HL-60 (cell line): ENCODE results near the gene TBC1D20.

ENCODE experiments used
- DNase-seq, 2 experiments: peaks; one replicate each; pipeline ENCODE4 v3.0.0-alpha.2; 2010 to 2020; ENCODE audit warnings: low read depth in 1 of 2, low spot score in 1 of 2
- H3K27ac ChIP-seq: fragments of 250-450 bp; sonication (Bioruptor Pico); replicated peaks from 2 replicates; pipeline ENCODE4 v1.5.1; 2020; ENCODE audit warnings: mild to moderate bottlenecking, moderate library complexity
- H3K27me3 ChIP-seq: fragments of 250-450 bp; sonication (Bioruptor Pico); 2 replicates; pipeline ENCODE4 v1.5.1; 2021; ENCODE audit warnings: mild to moderate bottlenecking, moderate library complexity; ENCODE audit not compliant: insufficient read depth, poor library complexity, severe bottlenecking
- H3K4me3 ChIP-seq: replicated peaks from 2 replicates; pipeline ENCODE4 v1.5.1; 2011; ENCODE audit warnings: mild to moderate bottlenecking, control low read depth, low read length; ENCODE audit not compliant: insufficient read depth
- CTCF ChIP-seq: IDR thresholded peaks from one replicate; pipeline ENCODE4 v1.5.1; 2011; ENCODE audit warnings: low read length, control low read depth, inconsistent platforms; ENCODE audit not compliant: insufficient read depth
- GABPA ChIP-seq: IDR thresholded peaks from 2 replicates; pipeline ENCODE4 v1.6.1; 2012; ENCODE audit warnings: low read depth
- POLR2AphosphoS5 ChIP-seq: IDR thresholded peaks from 2 replicates; pipeline ENCODE4 v1.6.1; 2012; ENCODE audit warnings: low read depth
- SPI1 ChIP-seq: IDR thresholded peaks from 2 replicates; pipeline ENCODE4 v1.6.1; 2012; ENCODE audit warnings: low read depth, mild to moderate bottlenecking, borderline replicate concordance
- TF ChIP-seq, protein P1 (sequence below): IDR thresholded peaks from 2 replicates; pipeline ENCODE4 v1.6.1; 2012; ENCODE audit warnings: low read depth; ENCODE audit not compliant: insufficient replicate concordance

Gene TBC1D20

GRCh38 chr20:403582-403957 lies 58.8 kb downstream of the TBC1D20 start:
- no peak overlapping the region for H3K27ac ChIP-seq
- no peak for DNase-seq
- TF ChIP-seq GABPA, result no peak
- TF ChIP-seq POLR2AphosphoS5, result no peak
- TF ChIP-seq, protein P1, sequence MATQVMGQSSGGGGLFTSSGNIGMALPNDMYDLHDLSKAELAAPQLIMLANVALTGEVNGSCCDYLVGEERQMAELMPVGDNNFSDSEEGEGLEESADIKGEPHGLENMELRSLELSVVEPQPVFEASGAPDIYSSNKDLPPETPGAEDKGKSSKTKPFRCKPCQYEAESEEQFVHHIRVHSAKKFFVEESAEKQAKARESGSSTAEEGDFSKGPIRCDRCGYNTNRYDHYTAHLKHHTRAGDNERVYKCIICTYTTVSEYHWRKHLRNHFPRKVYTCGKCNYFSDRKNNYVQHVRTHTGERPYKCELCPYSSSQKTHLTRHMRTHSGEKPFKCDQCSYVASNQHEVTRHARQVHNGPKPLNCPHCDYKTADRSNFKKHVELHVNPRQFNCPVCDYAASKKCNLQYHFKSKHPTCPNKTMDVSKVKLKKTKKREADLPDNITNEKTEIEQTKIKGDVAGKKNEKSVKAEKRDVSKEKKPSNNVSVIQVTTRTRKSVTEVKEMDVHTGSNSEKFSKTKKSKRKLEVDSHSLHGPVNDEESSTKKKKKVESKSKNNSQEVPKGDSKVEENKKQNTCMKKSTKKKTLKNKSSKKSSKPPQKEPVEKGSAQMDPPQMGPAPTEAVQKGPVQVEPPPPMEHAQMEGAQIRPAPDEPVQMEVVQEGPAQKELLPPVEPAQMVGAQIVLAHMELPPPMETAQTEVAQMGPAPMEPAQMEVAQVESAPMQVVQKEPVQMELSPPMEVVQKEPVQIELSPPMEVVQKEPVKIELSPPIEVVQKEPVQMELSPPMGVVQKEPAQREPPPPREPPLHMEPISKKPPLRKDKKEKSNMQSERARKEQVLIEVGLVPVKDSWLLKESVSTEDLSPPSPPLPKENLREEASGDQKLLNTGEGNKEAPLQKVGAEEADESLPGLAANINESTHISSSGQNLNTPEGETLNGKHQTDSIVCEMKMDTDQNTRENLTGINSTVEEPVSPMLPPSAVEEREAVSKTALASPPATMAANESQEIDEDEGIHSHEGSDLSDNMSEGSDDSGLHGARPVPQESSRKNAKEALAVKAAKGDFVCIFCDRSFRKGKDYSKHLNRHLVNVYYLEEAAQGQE, result no peak
- TF ChIP-seq CTCF, result no peak
- TF ChIP-seq SPI1, result no peak
- no peak overlapping the region for H3K4me3 ChIP-seq
- H3K27me3 ChIP-seq, result no peaks in the 10 kb centered on the region

DNA sequence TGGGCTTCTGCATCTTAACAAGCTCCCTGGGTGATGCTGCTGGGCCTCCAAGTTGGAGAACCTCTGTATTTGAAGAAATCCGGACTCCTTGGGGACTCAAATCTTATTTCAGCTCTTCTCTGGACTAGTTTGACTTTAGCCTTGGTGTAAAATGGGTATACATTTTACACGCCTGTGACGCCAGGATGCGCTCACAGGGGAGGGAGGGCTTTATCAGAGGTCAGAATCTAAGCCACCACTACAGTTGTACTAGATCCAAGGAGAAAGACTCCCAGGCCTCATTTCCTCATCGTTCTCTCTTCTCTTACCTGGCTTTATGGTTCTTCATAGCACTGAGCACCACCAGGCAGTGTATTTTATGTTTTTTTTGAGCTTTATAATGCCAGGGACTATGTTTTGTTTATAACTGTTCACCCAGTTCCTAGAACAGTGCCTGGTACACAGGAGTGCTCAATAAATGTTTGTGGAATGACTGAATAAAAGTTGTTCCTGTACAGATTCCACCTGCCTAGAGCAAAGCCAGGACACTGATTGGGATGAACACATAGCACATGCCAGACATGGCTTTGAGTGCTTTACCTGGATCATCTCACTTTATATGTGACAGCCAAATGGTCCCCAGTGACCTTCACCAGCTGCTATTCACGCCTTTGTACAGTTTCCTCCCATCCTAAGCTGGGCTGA lies 59.3 kb downstream of the TBC1D20 start:
- no peak for TF ChIP-seq SPI1
- no peak for TF ChIP-seq CTCF
- no peak for TF ChIP-seq POLR2AphosphoS5
- TF ChIP-seq GABPA, result no peak
- TF ChIP-seq, protein P1, result no peak
- Histone ChIP-seq H3K4me3 (no peak overlapping the region), H3K27ac (no peak overlapping the region), H3K27me3 (no peaks in the 10 kb centered on the region)
- no peak for DNase-seq

DNA sequence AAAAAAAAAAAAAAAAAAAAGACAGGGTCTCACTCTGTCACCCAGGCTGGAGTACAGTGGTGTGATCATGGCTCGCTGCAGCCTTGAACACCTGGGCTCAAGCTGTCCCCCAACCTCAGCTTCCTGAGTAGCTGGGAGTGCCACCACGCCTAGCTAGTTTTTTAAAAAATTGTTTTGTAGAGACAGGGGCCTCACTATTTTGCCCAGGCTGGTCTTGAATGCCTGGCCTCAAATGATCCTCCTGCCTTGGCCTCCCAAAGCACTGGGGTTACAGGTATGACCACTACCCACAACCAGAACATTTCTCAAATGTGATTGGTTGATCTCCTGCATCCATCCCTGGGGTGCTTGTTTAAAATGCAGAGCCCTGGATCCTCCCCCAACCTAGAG lies 59.8 kb downstream of the TBC1D20 start:
- H3K4me3 ChIP-seq, result no peak overlapping the region
- no peak for DNase-seq
- no peaks in the 10 kb centered on the region for H3K27me3 ChIP-seq
- no peak overlapping the region for H3K27ac ChIP-seq
- TF ChIP-seq CTCF (no peak), GABPA (no peak), POLR2AphosphoS5 (no peak), SPI1 (no peak)
- TF ChIP-seq, protein P1, result no peak
